Transverse colon (tissue), 4 donors: ENCODE measurements around the gene PLPP3.
A peak's percentile ranks its signal among the peaks of the same experiment; 100 is the strongest.

Experiments
- POLR2A ChIP-seq: fragments of 450-650 bp; IDR thresholded peaks from one replicate; pipeline ENCODE4 v1.6.1; 2016; ENCODE audit warnings: antibody characterized with exemption, mild to moderate bottlenecking, moderate library complexity
- POLR2AphosphoS5 ChIP-seq, 3 donors: sonication (generic); formaldehyde crosslinking; IDR thresholded peaks; one replicate each; pipeline ENCODE4 v1.6.1; 2016; ENCODE audit warnings: antibody characterized with exemption in 3 of 3
- TF ChIP-seq, protein P1 (sequence below), 5 experiments: fragments of 200-600 bp in 3 of 5; fragments of 450-650 bp in 2 of 5; sonication (generic) in 3 of 5; IDR thresholded peaks; 1 replicate in 2 of 5; 2 replicates in 3 of 5; pipeline ENCODE4 v1.5.1; 2016 to 2017; ENCODE audit warnings: antibody characterized with exemption in 5 of 5, inconsistent platforms in 3 of 5, mild to moderate bottlenecking in 2 of 5, moderate library complexity in 1 of 5

DNA sequence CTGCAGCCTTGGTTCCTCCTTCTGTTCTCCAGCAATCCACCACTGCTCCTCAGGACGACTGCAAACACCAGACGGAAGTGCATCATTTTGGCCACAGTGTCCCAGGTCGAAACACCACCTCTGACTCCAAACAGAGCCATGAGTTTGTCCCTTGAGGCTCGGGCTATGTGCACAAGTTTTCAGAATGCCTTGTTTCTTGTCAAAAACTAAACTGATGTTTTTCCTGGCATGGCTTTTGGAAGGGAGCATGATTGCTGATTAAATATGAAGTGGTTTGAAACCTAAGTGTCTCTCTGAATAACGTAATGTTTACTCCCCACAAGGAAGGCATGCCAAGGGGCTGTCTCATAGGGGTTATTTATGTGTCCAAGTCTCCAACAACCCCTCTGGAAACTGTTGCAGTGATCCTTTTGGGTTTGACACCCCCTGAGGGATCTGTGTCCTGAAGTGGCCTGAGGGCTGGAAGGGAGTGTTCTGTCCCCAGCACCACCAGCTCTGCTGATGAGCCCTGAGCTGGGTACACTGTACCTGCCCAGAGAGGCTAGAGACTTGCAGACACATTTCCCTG, 132.7 kb downstream of the PLPP3 start:
- TF ChIP-seq, protein P1, sequence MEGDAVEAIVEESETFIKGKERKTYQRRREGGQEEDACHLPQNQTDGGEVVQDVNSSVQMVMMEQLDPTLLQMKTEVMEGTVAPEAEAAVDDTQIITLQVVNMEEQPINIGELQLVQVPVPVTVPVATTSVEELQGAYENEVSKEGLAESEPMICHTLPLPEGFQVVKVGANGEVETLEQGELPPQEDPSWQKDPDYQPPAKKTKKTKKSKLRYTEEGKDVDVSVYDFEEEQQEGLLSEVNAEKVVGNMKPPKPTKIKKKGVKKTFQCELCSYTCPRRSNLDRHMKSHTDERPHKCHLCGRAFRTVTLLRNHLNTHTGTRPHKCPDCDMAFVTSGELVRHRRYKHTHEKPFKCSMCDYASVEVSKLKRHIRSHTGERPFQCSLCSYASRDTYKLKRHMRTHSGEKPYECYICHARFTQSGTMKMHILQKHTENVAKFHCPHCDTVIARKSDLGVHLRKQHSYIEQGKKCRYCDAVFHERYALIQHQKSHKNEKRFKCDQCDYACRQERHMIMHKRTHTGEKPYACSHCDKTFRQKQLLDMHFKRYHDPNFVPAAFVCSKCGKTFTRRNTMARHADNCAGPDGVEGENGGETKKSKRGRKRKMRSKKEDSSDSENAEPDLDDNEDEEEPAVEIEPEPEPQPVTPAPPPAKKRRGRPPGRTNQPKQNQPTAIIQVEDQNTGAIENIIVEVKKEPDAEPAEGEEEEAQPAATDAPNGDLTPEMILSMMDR (IDR thresholded peaks at IDR 0.05), result no peak
- TF ChIP-seq POLR2AphosphoS5 (IDR thresholded peaks at IDR 0.05) (peak; percentile 19 to 63 (median 63)), POLR2A (no peak)
